ENCODE measurements around the gene FOXI1.

FOXI1 gene

DNA sequence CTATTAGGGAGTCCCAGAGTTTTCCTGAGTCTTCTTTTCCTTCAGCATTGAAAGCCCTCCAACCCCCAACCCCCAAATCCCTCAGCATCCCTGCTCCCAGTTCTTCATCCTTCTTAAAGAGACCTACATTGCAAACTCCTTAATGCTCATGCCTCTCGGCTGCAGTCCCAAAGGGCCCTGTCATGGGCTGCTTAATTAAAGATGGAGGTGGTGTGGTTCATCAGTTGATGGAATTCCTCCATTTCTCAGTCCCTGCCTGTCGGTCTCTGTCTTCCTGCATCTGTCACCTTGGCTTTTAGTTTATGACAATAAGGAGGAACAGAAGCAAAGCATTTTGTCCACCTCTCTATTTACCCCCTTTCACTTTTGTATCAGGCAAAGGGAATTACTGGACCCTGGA lies 2.0 kb downstream of the FOXI1 start:
- TF ChIP-seq, protein P1, sequence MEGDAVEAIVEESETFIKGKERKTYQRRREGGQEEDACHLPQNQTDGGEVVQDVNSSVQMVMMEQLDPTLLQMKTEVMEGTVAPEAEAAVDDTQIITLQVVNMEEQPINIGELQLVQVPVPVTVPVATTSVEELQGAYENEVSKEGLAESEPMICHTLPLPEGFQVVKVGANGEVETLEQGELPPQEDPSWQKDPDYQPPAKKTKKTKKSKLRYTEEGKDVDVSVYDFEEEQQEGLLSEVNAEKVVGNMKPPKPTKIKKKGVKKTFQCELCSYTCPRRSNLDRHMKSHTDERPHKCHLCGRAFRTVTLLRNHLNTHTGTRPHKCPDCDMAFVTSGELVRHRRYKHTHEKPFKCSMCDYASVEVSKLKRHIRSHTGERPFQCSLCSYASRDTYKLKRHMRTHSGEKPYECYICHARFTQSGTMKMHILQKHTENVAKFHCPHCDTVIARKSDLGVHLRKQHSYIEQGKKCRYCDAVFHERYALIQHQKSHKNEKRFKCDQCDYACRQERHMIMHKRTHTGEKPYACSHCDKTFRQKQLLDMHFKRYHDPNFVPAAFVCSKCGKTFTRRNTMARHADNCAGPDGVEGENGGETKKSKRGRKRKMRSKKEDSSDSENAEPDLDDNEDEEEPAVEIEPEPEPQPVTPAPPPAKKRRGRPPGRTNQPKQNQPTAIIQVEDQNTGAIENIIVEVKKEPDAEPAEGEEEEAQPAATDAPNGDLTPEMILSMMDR (IDR thresholded peaks at IDR 0.05; ENCODE audit: poor library complexity, severe bottlenecking): no peak
- ATAC-seq (ENCODE audit: low read depth) (no peak), DNase-seq (ENCODE audit: low spot score) (no peak)
- Histone ChIP-seq H3K27ac (ENCODE audit: poor library complexity, severe bottlenecking) (no peak overlapping the region), H3K4me1 (ENCODE audit: insufficient read depth, poor library complexity, severe bottlenecking) (peaks cover 3% of the 10 kb centered on the region), H3K36me3 (ENCODE audit: low read depth) (no peaks in the 10 kb centered on the region), H3K9me3 (ENCODE audit: severe bottlenecking) (no peaks in the 10 kb centered on the region), H3K27me3 (ENCODE audit: insufficient read depth, poor library complexity, severe bottlenecking) (no peaks in the 10 kb centered on the region), H3K4me3 (ENCODE audit: severe bottlenecking) (no peak overlapping the region)

DNA sequence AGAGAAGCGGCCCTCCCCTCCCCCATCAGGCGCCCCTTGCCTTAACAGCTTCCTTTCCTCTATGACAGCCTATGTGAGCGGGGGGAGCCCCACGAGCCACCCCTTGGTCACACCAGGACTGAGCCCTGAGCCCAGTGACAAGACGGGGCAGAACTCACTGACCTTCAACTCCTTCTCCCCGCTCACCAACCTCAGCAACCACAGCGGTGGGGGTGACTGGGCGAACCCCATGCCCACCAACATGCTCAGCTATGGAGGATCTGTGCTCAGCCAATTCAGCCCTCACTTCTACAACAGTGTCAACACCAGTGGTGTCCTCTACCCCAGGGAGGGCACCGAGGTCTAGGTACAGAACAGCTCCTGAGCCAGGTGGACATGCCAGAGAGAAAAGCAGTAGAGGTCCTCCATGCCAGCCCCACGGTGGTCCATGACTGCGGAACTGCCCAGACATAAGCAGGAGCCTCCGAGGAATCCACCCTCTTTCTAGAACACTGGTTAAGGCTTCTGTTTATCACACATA lies 2.6 kb downstream of the FOXI1 start:
- H3K4me3 ChIP-seq (ENCODE audit: severe bottlenecking): no peak overlapping the region
- no peak for ATAC-seq (ENCODE audit: low read depth)
- DNase-seq (ENCODE audit: low spot score): no peak
- no peak overlapping the region for H3K27ac ChIP-seq (ENCODE audit: poor library complexity, severe bottlenecking)
- no peaks in the 10 kb centered on the region for H3K36me3 ChIP-seq (ENCODE audit: low read depth)
- H3K4me1 ChIP-seq (ENCODE audit: insufficient read depth, poor library complexity, severe bottlenecking): peaks cover 3% of the 10 kb centered on the region
- H3K9me3 ChIP-seq (ENCODE audit: severe bottlenecking): no peaks in the 10 kb centered on the region
- TF ChIP-seq, protein P1 (IDR thresholded peaks at IDR 0.05; ENCODE audit: poor library complexity, severe bottlenecking): no peak
- no peaks in the 10 kb centered on the region for H3K27me3 ChIP-seq (ENCODE audit: insufficient read depth, poor library complexity, severe bottlenecking)

DNA sequence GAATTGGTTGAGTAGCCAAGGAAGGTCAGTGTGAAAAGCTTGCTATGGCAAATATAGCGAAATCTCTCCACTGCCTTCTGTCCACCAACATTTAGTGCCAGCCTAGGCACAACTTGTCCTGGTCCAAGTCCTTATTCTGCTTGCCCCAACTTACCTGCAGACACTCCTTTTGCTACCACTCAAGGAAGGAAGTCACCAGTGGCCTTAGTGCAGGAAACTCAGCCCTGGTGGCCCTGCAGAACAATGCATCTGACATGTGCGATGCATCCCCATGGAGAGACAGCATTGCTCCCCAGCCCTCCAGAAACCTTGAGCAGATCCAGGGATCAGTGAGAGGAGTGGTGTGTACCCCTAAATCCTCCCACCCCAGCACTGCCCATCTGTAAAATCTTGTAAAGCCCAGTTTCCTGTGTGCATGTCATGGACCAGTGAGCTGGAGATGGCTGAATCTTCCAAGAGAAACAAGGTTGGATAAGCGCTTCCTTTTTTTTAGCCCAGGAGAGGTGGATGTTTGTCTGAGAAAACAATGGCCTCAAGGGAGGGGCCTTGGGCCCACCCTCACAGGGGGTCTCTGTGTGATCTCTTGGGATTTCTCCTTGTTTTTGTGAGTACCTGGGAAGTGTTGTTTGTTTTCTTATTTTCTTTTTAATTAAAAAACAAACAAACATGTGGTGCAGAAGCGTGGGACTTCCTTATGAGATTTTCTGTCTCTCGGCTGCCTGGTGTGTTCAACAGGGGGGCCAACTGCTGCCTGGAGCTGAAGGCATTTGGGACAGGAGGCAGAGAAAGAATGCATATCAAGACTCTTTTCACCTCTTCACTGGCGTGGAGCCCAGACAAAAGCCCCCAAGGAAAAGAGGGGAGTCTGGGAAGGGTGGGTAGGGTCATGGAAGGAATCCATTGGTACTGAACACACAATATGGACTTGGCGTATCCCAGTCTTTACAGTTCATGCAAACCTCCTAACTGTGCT lies 3.6 kb downstream of the FOXI1 start:
- no peaks in the 10 kb centered on the region for H3K9me3 ChIP-seq (ENCODE audit: severe bottlenecking)
- ATAC-seq (ENCODE audit: low read depth): no peak

DNA sequence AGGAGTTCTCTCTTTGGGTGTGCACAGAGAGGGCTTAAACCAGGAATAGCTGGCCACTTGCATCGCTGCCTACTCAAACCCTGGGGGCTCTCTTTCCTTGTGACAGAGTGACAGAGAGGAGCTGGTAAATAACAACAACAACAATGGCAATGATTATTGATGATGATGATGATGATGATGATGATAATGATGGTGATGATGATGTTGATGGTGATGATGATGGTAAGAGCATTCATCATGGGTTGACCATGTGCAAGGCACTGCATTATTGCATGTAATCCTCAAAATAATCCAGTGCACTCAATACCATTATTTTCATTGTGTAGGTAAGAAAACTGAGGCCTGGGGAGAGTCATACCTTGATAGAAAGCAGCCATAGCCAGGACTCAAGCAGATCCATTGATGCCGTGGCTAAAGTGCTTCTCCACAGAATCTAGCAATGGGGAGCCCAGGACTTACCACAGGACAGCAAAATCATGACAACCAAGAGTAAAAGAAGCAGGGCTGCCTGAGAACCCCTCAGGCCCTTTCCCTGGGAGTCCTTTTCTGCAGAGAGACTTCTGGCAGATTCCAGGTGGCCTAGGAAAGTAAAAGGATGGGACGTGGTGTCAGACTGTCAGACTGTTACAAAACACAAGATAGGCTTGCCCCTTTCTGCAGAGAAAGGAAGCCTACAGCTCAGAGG lies 4.8 kb downstream of the FOXI1 start:
- no peaks in the 10 kb centered on the region for H3K27me3 ChIP-seq (ENCODE audit: insufficient read depth, poor library complexity, severe bottlenecking)
- H3K36me3 ChIP-seq (ENCODE audit: low read depth): no peaks in the 10 kb centered on the region
- no peak overlapping the region for H3K27ac ChIP-seq (ENCODE audit: poor library complexity, severe bottlenecking)
- ATAC-seq (ENCODE audit: low read depth) (no peak), DNase-seq (ENCODE audit: low spot score) (no peak)
- TF ChIP-seq, protein P1 (IDR thresholded peaks at IDR 0.05; ENCODE audit: poor library complexity, severe bottlenecking): no peak
- no peaks in the 10 kb centered on the region for H3K9me3 ChIP-seq (ENCODE audit: severe bottlenecking)
- no peak overlapping the region for H3K4me3 ChIP-seq (ENCODE audit: severe bottlenecking)
- H3K4me1 ChIP-seq (ENCODE audit: insufficient read depth, poor library complexity, severe bottlenecking): peaks cover 3% of the 10 kb centered on the region

More for the DNA sequence above, 3.6 kb downstream of the FOXI1 start:
- no peak for DNase-seq (ENCODE audit: low spot score)
- no peak overlapping the region for H3K27ac ChIP-seq (ENCODE audit: poor library complexity, severe bottlenecking)
- H3K4me1 ChIP-seq (ENCODE audit: insufficient read depth, poor library complexity, severe bottlenecking): peaks cover 3% of the 10 kb centered on the region
- TF ChIP-seq, protein P1 (IDR thresholded peaks at IDR 0.05; ENCODE audit: poor library complexity, severe bottlenecking): no peak
- no peaks in the 10 kb centered on the region for H3K27me3 ChIP-seq (ENCODE audit: insufficient read depth, poor library complexity, severe bottlenecking)
- no peak overlapping the region for H3K4me3 ChIP-seq (ENCODE audit: severe bottlenecking)
- no peaks in the 10 kb centered on the region for H3K36me3 ChIP-seq (ENCODE audit: low read depth)

Measured in RWPE2 (cell line).